Measurements from ENCODE around the gene ZSCAN5C.
"Not testable (repeated sequence)": the region's sequence is repeated elsewhere in the genome, so short reads cannot be mapped to it uniquely, and the experiment has no call there.

Gene ZSCAN5C

DNA sequence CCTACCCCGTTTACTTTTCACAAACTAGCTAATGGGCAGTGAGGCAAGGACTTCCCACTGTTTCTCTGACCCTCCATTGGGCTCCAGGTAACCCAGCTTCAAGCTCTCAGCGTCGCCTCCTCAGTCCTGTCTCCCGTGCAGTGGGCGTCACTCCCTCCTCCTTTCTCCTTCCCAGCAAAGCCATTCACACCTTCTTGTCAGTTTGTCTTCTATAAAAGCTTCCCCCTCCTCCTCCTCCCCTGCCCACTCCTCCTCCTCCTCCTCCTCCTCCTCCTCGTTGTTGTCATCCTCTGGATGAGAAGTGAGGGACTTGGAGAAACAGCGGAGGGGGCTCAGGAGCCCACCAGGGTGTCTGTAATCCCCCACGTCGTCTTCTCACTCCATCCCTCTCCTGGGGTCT lies 28.0 kb upstream of the ZSCAN5C start:
- H3K4me3 ChIP-seq = no peak overlapping the region
- TF ChIP-seq, protein P1, sequence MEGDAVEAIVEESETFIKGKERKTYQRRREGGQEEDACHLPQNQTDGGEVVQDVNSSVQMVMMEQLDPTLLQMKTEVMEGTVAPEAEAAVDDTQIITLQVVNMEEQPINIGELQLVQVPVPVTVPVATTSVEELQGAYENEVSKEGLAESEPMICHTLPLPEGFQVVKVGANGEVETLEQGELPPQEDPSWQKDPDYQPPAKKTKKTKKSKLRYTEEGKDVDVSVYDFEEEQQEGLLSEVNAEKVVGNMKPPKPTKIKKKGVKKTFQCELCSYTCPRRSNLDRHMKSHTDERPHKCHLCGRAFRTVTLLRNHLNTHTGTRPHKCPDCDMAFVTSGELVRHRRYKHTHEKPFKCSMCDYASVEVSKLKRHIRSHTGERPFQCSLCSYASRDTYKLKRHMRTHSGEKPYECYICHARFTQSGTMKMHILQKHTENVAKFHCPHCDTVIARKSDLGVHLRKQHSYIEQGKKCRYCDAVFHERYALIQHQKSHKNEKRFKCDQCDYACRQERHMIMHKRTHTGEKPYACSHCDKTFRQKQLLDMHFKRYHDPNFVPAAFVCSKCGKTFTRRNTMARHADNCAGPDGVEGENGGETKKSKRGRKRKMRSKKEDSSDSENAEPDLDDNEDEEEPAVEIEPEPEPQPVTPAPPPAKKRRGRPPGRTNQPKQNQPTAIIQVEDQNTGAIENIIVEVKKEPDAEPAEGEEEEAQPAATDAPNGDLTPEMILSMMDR (IDR thresholded peaks at IDR 0.05) = no peak
- DNase-seq (ENCODE audit: low spot score) = no peak
- no peak overlapping the region for H3K27ac ChIP-seq

DNA sequence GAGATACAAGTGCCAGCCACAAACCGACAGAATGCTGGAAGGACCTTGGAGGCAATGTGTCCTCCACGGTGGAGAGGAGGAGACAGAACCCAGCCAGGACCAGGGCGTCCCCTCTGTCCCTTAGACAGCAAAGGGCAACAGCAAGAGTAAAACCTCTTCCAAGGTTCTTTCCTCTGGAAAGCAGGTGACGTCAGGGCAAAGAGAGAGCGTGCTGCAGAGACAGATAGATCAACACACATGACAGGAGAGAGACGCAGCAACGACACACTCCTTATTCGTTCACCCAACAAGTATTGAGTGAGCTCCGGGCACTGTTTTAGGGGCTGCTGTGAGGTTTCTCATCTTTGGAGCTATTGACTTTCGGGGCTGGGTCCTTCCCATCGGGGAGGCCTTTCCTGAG lies 27.5 kb upstream of the ZSCAN5C start:
- DNase-seq (ENCODE audit: low spot score) = no peak
- Histone ChIP-seq H3K4me3 (no peak overlapping the region), H3K27ac (no peak overlapping the region)
- TF ChIP-seq, protein P1 (IDR thresholded peaks at IDR 0.05) = no peak

DNA sequence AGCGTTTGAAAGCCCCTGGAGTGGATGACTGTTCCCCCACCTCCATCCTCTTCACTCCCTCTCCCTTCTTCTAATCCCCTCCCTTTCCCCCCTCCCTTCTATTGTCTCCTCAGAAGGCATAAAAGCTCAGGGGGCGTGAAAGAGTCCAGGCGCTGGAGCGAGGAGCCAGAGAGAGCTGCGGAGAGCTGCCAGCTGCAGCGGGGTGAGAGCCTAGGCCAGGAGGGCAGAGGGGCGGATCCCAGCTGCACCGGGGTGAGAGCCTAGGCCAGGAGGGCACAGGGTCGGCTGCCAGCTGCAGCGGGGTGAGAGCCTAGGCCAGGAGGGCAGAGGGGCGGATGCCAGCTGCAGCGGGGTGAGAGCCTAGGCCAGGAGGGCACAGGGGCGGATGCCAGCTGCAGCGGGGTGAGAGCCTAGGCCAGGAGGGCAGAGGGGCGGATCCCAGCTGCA lies 26.2 kb upstream of the ZSCAN5C start, which contains the start of gene GALP:
Gene GALP, plus strand, starts transcription at position 148 of the 447 bp plus-strand sequence. CDS start 1,101 bp downstream, outside the sequence.
- H3K4me3 ChIP-seq; H3K27ac ChIP-seq; DNase-seq (ENCODE audit: low spot score): not testable (repeated sequence)

DNA sequence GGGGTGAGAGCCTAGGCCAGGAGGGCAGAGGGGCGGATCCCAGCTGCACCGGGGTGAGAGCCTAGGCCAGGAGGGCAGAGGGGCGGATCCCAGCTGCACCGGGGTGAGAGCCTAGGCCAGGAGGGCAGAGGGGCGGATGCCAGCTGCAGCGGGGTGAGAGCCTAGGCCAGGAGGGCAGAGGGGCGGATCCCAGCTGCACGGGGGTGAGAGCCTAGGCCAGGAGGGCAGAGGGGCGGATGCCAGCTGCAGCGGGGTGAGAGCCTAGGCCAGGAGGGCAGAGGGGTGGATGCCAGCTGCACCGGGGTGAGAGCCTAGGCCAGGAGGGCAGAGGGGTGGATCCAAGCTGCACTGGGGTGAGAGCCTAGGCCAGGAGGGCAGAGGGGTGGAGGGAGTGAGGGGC lies 25.8 kb upstream of the ZSCAN5C start:
- DNase-seq (ENCODE audit: low spot score); H3K27ac ChIP-seq; H3K4me3 ChIP-seq: not testable (repeated sequence)

DNA sequence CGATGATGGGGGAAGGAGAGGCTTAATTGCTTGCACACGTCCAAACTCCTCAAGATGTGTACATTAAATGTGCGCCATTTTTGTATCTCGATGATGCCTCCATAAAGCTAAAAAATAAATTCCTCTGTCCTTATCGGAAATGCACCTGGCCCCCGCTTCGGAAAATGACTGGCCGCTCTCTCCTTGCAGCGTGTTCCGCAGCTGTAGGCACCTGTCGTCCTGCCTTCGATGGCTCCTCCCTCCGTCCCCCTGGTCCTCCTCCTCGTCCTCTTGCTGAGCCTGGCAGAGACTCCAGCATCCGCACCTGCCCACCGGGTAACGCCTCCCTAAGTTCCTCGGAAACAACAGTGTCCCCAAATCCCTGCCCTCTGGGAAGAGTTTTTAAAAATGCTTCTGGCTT lies 25.2 kb upstream of the ZSCAN5C start:
- no peak for DNase-seq (ENCODE audit: low spot score)
- H3K27ac ChIP-seq = no peak overlapping the region
- TF ChIP-seq, protein P1 (IDR thresholded peaks at IDR 0.05) = no peak

DNA sequence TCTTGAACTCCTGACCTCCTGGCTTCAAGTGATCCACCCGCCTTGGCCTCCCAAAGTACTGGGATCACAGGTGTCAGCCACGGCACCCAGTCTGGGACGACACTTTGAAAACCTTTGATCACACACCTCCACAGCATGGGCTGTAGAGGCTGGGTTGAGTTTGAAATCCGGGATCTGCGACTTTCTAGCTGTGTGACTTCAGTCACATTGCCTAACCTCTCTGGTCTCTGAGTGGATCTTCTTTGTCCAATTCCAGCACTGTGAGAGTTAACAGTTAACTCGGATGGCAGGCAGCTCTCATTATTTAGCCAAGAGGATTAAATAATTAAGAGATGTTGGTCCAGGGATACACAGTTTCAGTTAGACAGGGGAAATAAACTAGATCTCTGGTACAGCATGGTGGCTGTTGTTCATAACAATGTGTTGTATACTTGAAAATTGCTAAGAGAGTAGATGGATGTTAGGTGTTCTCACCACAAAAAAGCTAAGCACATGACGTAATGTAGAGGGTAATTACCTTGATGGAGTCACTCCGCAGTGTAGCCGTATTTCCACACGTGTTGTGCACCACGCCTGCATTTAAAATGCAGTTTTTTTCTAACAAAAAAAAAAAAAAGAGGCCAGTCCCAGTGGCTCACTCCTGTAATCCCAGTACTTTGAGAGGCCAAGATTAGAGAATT lies 24.4 kb upstream of the ZSCAN5C start:
- H3K4me3 ChIP-seq = no peak overlapping the region
- DNase-seq (ENCODE audit: low spot score) = no peak
- TF ChIP-seq, protein P1 (IDR thresholded peaks at IDR 0.05) = no peak

More for the DNA sequence above, 25.2 kb upstream of the ZSCAN5C start:
- no peak overlapping the region for H3K4me3 ChIP-seq

DNA sequence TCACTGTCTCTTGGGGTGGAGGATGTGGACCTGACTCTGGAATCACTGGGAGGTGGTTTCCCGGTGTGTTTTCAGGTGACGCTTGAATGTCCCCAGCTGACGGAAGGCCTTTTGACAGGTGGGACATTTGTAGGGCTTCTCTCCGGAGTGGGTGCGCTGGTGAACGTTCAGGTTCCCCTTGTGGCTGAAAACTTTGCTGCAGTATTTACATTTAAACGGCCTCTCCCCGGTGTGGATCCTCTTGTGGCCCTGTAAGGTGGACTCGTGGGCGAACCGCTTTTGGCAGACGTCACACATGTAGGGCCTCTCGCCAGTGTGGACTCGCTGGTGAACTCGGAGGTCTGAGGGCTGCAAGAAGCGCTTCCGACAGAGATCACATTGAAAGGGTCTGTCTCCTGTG lies 12.3 kb upstream of the ZSCAN5C start:
- no peak overlapping the region for H3K4me3 ChIP-seq
- TF ChIP-seq, protein P1 (IDR thresholded peaks at IDR 0.05) = no peak
- no peak overlapping the region for H3K27ac ChIP-seq
- DNase-seq (ENCODE audit: low spot score) = no peak

More for the DNA sequence above, 24.4 kb upstream of the ZSCAN5C start:
- no peak overlapping the region for H3K27ac ChIP-seq

DNA sequence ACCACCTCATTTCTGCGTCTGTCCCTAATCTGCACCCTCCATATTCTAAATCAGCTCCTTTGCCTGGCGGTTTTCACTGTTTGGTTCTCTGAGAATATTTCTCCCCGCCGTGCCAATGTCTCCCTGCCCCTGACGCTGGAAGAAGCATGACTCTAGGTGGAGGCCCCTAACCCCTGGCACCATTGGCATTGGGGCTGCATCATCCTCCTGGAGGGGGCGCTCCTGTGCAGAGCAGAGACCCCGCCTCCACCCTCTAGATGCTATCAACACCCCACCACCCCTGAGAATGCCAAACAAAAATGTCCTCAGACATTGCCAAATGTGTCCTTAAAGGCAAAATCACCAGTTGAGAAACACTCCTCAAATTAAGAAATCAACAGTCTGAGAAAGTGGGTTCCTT lies 11.0 kb upstream of the ZSCAN5C start:
- TF ChIP-seq, protein P1 (IDR thresholded peaks at IDR 0.05) = no peak
- Histone ChIP-seq H3K4me3 (no peak overlapping the region), H3K27ac (no peak overlapping the region)
- DNase-seq (ENCODE audit: low spot score) = no peak
